GM12878 (cell line): ENCODE data around the gene ARID4B. TPM values are rescaled to one million over a fixed set of nuclear protein-coding genes. Genes with fewer than 3 reads are reported as not detected.

Experiments used
- ATAC-seq: fragments of 200-7000 bp; cut with Tn5 transposase; 3 replicates; pipeline ENCODE4 v1.9.1; 2020; ENCODE audit warnings: mild to moderate bottlenecking, moderate library complexity
- BruUV-seq: library from RNA; stranded (reverse); fragments of 400-500 nt; replicated peaks from 2 replicates; lab custom pipeline; 2021; lab: Mats Ljungman, UMichigan
- CTCF ChIA-PET: fragments of 300-600 bp; sonication (Branson Sonifier 250); formaldehyde crosslinking; extraction: SDS; loops from one replicate; lab custom pipeline; 2021; ENCODE audit warnings: inconsistent platforms; lab: Yijun Ruan, JAX
- POLR2A ChIA-PET: fragments of 350-600 bp; formaldehyde crosslinking; extraction: SDS; loops from one replicate; lab custom pipeline; 2021; ENCODE audit warnings: inconsistent platforms; lab: Charles Lee
- RAD21 ChIA-PET: fragments of 300-600 bp; sonication (Branson Sonifier 250); formaldehyde crosslinking; loops from one replicate; lab custom pipeline; 2023; ENCODE audit warnings: antibody characterized with exemption; ENCODE audit not compliant: unreplicated experiment; lab: Charles Lee
- SMC1A ChIA-PET: fragments of 300-600 bp; sonication (Branson Sonifier 250); formaldehyde crosslinking; loops from one replicate; lab custom pipeline; 2023; ENCODE audit not compliant: unreplicated experiment, uncharacterized antibody; lab: Charles Lee
- DNase-seq: peaks from one replicate; pipeline ENCODE4 v3.0.0-alpha.2; 2011; ENCODE audit warnings: low read depth, low spot score
- FAIRE-seq: peaks from 3 replicates; lab custom pipeline; 2011; peaks lifted over from hg19 to GRCh38; lab: Jason Lieb, UNC
- H2AFZ ChIP-seq: 2 replicates; pipeline ENCODE4 v1.6.0; 2011; ENCODE audit warnings: low read depth, low read length, control low read depth; ENCODE audit not compliant: control insufficient read depth
- H3K27ac ChIP-seq: 2 replicates; pipeline ENCODE4 v1.5.1; 2011; ENCODE audit warnings: control low read depth; ENCODE audit not compliant: control insufficient read depth, insufficient read depth
- H3K27me3 ChIP-seq, 2 experiments: replicated peaks in 1 of 2; 2 replicates each; pipeline versions ENCODE4 v1.6.0 to v1.6.1; 2011; ENCODE audit warnings: low read length in 1 of 2; ENCODE audit not compliant: control insufficient read depth in 2 of 2, insufficient read depth in 2 of 2
- H3K36me3 ChIP-seq, 2 experiments: 2 replicates each; pipeline ENCODE4 v1.5.1; 2011; ENCODE audit warnings: low read length in 1 of 2; ENCODE audit not compliant: control insufficient read depth in 2 of 2, insufficient read depth in 2 of 2
- H3K4me1 ChIP-seq: 2 replicates; pipeline ENCODE4 v1.6.1; 2011; ENCODE audit warnings: mild to moderate bottlenecking, low read length, moderate library complexity, mixed read lengths; ENCODE audit not compliant: control insufficient read depth, insufficient read depth
- H3K4me2 ChIP-seq: 2 replicates; pipeline ENCODE4 v1.6.0; 2011; ENCODE audit warnings: control low read depth; ENCODE audit not compliant: control insufficient read depth, insufficient read depth
- H3K4me3 ChIP-seq: fragments of 200-600 bp; sonication (generic); 2 replicates; pipeline ENCODE4 v1.5.1; 2016
- H3K79me2 ChIP-seq: 2 replicates; pipeline ENCODE4 v1.6.0; 2011; ENCODE audit warnings: low read length; ENCODE audit not compliant: control insufficient read depth, insufficient read depth
- H3K9ac ChIP-seq: 2 replicates; pipeline ENCODE4 v1.8.0; 2011; ENCODE audit warnings: low read length, control low read depth, mixed read lengths; ENCODE audit not compliant: control insufficient read depth, insufficient read depth
- H3K9me3 ChIP-seq: replicated peaks from 3 replicates; pipeline ENCODE4 v1.5.1; 2011; ENCODE audit warnings: mild to moderate bottlenecking, low read length; ENCODE audit not compliant: control insufficient read depth, insufficient read depth
- H4K20me1 ChIP-seq: 2 replicates; pipeline ENCODE4 v1.6.0; 2011; ENCODE audit not compliant: control insufficient read depth, insufficient read depth
- HDAC6 ChIP-seq: fragments of 200-600 bp; sonication (generic); IDR thresholded peaks from one replicate; pipeline ENCODE4 v1.8.0; 2017; ENCODE audit warnings: antibody characterized with exemption; ENCODE audit not compliant: unreplicated experiment
- MYB ChIP-seq: fragments of 150-350 bp; IDR thresholded peaks from 2 replicates; pipeline ENCODE4 v1.6.1; 2014; ENCODE audit warnings: mild to moderate bottlenecking, low read depth, low read length, borderline replicate concordance
- RELA ChIP-seq: fragments of 450-650 bp; IDR thresholded peaks from 2 replicates; pipeline ENCODE4 v1.8.0; 2014; ENCODE audit warnings: borderline replicate concordance; ENCODE audit not compliant: partially characterized antibody
- ZNF274 ChIP-seq: IDR thresholded peaks from one replicate; pipeline ENCODE4 v1.8.0; 2011; ENCODE audit not compliant: insufficient read length, insufficient read depth
- WGBS: methylation state at CpG from one replicate; pipeline ENCODE4 v1.1.6; 2016; ENCODE audit warnings: low lambda C conversion rate; ENCODE audit not compliant: insufficient replicate concordance, insufficient coverage; ENCODE audit errors: missing lambda C conversion rate; 5-methylcytosine and 5-hydroxymethylcytosine counted together
- in situ Hi-C: fragments of 300-500 bp; cut with MboI; formaldehyde crosslinking; loops from 9 replicates; pipeline ENCODE4 v1.14.3; 2018; ENCODE audit warnings: mixed read lengths
- intact Hi-C: fragments of 100-400 bp; cut with micrococcal nuclease; formaldehyde crosslinking; loops from one replicate; pipeline ENCODE4 v1.14.2; 2022; ENCODE audit not compliant: unreplicated experiment
- microRNA-seq: library from miRNA; unstranded; fragments of <30 nt; microRNA quantifications from one replicate; pipeline ENCODE4, GENCODE V29; 2018
- polyA plus RNA-seq, 11 experiments: library from polyadenylated mRNA; depleted of rRNA in 4 of 11; unstranded in 6 of 11; stranded (reverse) in 5 of 11; fragments of >200 nt; fragmentation: Nextera tagmentation in 4 of 11; fragmentation: Illumina TruSeq in 1 of 11; extraction: Ambion mirVana in 4 of 11; extraction: Trizol in 1 of 11; gene quantifications; 1 replicate in 1 of 11; 2 replicates in 10 of 11; pipeline versions ENCODE4 v1.2.1 to v1.2.3, GENCODE V29; 2011 to 2016; ENCODE audit warnings: inconsistent platforms in 2 of 11, missing spikeins in 2 of 11, low read depth in 1 of 11
- small RNA-seq: library from RNA; depleted of rRNA; stranded (forward); fragments of <200 nt; gene quantifications from one replicate; pipeline ENCODE3, GENCODE V24; 2014
- total RNA-seq, 4 experiments: library from RNA; depleted of rRNA in 3 of 4; stranded (reverse); fragments of >200 nt in 3 of 4; fragmentation: Illumina TruSeq in 1 of 4; extraction: Trizol in 1 of 4; gene quantifications; 2 replicates each; pipeline versions ENCODE4 v1.2.1 to v1.2.3, GENCODE V29; 2013 to 2021

Gene ARID4B
- total and polyA plus RNA-seq, 10 of the 15 experiments (the other 5 are each of a cell fraction or from before 2014, with no cell fraction given) = 13.6 to 39.1 (median 28.0) TPM

DNA sequence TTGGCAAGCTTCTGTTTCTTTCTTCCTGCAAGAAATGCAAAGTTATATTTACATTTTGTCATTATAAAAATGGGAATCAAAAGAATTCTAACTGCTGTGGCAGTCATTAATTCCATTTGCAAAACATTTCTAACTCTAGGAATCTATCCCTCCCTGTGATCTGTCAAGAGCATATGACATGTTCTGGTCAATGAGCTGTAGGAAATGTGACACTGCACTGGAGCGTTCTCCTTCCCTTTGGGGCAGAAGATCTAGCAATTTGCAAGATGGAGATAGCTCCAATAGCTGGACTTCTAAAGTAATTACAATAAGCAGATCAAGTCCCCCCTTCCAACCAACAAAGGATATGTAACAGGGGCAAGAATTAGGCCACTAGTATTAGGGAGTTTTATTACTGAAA lies 205.6 kb downstream of the ARID4B start:
- WGBS = 85% methylated on average over 1 of the region's 1 CpG
- FAIRE-seq (no peak), DNase-seq (no peak), ATAC-seq (peak; percentile 41)
- ChIA-PET POLR2A (interaction anchor here (1.2 to 1.6 kb wide), 5 partner anchors 11 to 131 kb away, joined by 3 to 11 read pairs (median 3); no protein-coding TSS in a partner anchor), CTCF (interaction anchor here (0.6 to 7.3 kb wide), 8 partner anchors 9 to 623 kb away, joined by 3 to 64 read pairs (median 4); no protein-coding TSS in a partner anchor), RAD21 (interaction anchor here (1.0 to 4.2 kb wide), 10 partner anchors 9 to 623 kb away, joined by 3 to 30 read pairs (median 4); partner anchors contain the start of gene RBM34), SMC1A (interaction anchor here (0.7 to 2.4 kb wide), 11 partner anchors 11 to 635 kb away, joined by 3 to 15 read pairs (median 4); no protein-coding TSS in a partner anchor)
- no peaks in the 10 kb centered on the region for H3K9me3 ChIP-seq
- H2AFZ ChIP-seq = no peak overlapping the region
- H4K20me1 ChIP-seq = no peaks in the 10 kb centered on the region
- peaks cover 77% of the 10 kb centered on the region for H3K79me2 ChIP-seq
- no peaks in the 10 kb centered on the region for H3K4me1 ChIP-seq
- in situ Hi-C loops (no loop called here), intact Hi-C loops (no loop called here)
- no TSS peak for BruUV-seq
- no peak for TF ChIP-seq ZNF274
- no peak for TF ChIP-seq RELA
- TF ChIP-seq MYB = no peak
- no peak for TF ChIP-seq HDAC6
- no peak overlapping the region for H3K9ac ChIP-seq
- no peak overlapping the region for H3K27ac ChIP-seq
- H3K4me2 ChIP-seq = peak overlapping the region; percentile 50; the same call in 1 of the 2 replicates
- H3K27me3 ChIP-seq = no peaks in the 10 kb centered on the region
- H3K4me3 ChIP-seq = peak overlapping the region; percentile 3; the same call in 1 of the 2 replicates
- peaks cover 4 to 32% of the 10 kb centered on the region in 2 experiments for H3K36me3 ChIP-seq

Small RNAs within 50 kb of the gene (microRNA-seq; reads per million reads assigned to microRNA genes)
- gene MIR4753 = 0.75 reads per million

Small RNAs within 50 kb of the gene (small RNA-seq; reads per million reads assigned to genes)
- gene AL391994.1 (not detected), gene MIR4753 (0.12 reads per million), gene SNORA14B (1.7 reads per million, percentile 54 among the genes with 10 or more reads in this experiment)

Other genes with a start within 250 kb of the ARID4B start
- gene TOMM20, start 199.3 kb downstream of the ARID4B start, total RNA-seq (2014; rRNA removed) = 75.1 and 89.7 TPM in 2 replicates
- 58.8 and 59.9 TPM in 2 replicates for gene TOMM20, start 199.3 kb downstream of the ARID4B start, total RNA-seq (2014; rRNA removed; fragmentation: Illumina TruSeq; extraction: Trizol)
- gene TOMM20, start 199.3 kb downstream of the ARID4B start, total RNA-seq (2021) = 120 and 125 TPM in 2 replicates
- 138 and 178 TPM in 2 replicates for gene TOMM20, start 199.3 kb downstream of the ARID4B start, polyA plus RNA-seq (2011; rRNA removed)
- 95.3 and 116 TPM in 2 replicates for gene TOMM20, start 199.3 kb downstream of the ARID4B start, polyA plus RNA-seq (2014; fragmentation: Illumina TruSeq; extraction: Trizol)
- gene TOMM20, start 199.3 kb downstream of the ARID4B start, polyA plus RNA-seq (2014; fragmentation: Nextera tagmentation; extraction: Ambion mirVana) = 10 to 100 TPM; 39.8 to 60.1 TPM
- gene TOMM20, start 199.3 kb downstream of the ARID4B start, polyA plus RNA-seq (2014; rRNA removed) = 58.2 and 66.2 TPM in 2 replicates
- gene TOMM20, start 199.3 kb downstream of the ARID4B start, polyA plus RNA-seq (2016; fragmentation: Nextera tagmentation; extraction: Ambion mirVana) = 10 to 100 TPM; 68.4 to 71.9 TPM
- gene RBM34, start 166.9 kb downstream of the ARID4B start, total RNA-seq (2014; rRNA removed) = 61.2 and 83.5 TPM in 2 replicates
- gene RBM34, start 166.9 kb downstream of the ARID4B start, total RNA-seq (2014; rRNA removed; fragmentation: Illumina TruSeq; extraction: Trizol) = 119 and 132 TPM in 2 replicates
- gene RBM34, start 166.9 kb downstream of the ARID4B start, total RNA-seq (2021) = 89.2 and 95.2 TPM in 2 replicates
- gene RBM34, start 166.9 kb downstream of the ARID4B start, polyA plus RNA-seq (2011; rRNA removed) = 55.7 and 103 TPM in 2 replicates
- 89.9 and 127 TPM in 2 replicates for gene RBM34, start 166.9 kb downstream of the ARID4B start, polyA plus RNA-seq (2014; fragmentation: Illumina TruSeq; extraction: Trizol)
- 100 to 1,000 TPM in 1 of 2 experiments, 10 to 100 TPM in 1; 98.2 to 124 TPM for gene RBM34, start 166.9 kb downstream of the ARID4B start, polyA plus RNA-seq (2014; fragmentation: Nextera tagmentation; extraction: Ambion mirVana)
- 46.4 and 56.0 TPM in 2 replicates for gene RBM34, start 166.9 kb downstream of the ARID4B start, polyA plus RNA-seq (2014; rRNA removed)
- gene RBM34, start 166.9 kb downstream of the ARID4B start, polyA plus RNA-seq (2016; fragmentation: Nextera tagmentation; extraction: Ambion mirVana) = 100 to 1,000 TPM; 119 to 130 TPM
- 14.2 and 15.1 TPM in 2 replicates for gene GGPS1, start 391 bp upstream of the ARID4B start, total RNA-seq (2014; rRNA removed)
- gene GGPS1, start 391 bp upstream of the ARID4B start, total RNA-seq (2014; rRNA removed; fragmentation: Illumina TruSeq; extraction: Trizol) = 15.7 TPM in 2 replicates
- gene GGPS1, start 391 bp upstream of the ARID4B start, total RNA-seq (2021) = 19.6 and 21.3 TPM in 2 replicates
- gene GGPS1, start 391 bp upstream of the ARID4B start, polyA plus RNA-seq (2011; rRNA removed) = 33.5 and 48.5 TPM in 2 replicates
- gene GGPS1, start 391 bp upstream of the ARID4B start, polyA plus RNA-seq (2014; fragmentation: Illumina TruSeq; extraction: Trizol) = 23.3 and 24.7 TPM in 2 replicates
- 10 to 100 TPM; 28.9 to 36.0 TPM for gene GGPS1, start 391 bp upstream of the ARID4B start, polyA plus RNA-seq (2014; fragmentation: Nextera tagmentation; extraction: Ambion mirVana)
- gene GGPS1, start 391 bp upstream of the ARID4B start, polyA plus RNA-seq (2014; rRNA removed) = 17.3 and 19.4 TPM in 2 replicates
- 10 to 100 TPM; 25.8 to 29.2 TPM for gene GGPS1, start 391 bp upstream of the ARID4B start, polyA plus RNA-seq (2016; fragmentation: Nextera tagmentation; extraction: Ambion mirVana)
- 25.3 and 26.1 TPM in 2 replicates for gene TBCE, start 39.2 kb upstream of the ARID4B start, total RNA-seq (2014; rRNA removed)
- gene TBCE, start 39.2 kb upstream of the ARID4B start, total RNA-seq (2014; rRNA removed; fragmentation: Illumina TruSeq; extraction: Trizol) = 32.7 and 34.0 TPM in 2 replicates
- gene TBCE, start 39.2 kb upstream of the ARID4B start, total RNA-seq (2021) = 19.7 and 22.7 TPM in 2 replicates
- gene TBCE, start 39.2 kb upstream of the ARID4B start, polyA plus RNA-seq (2011; rRNA removed) = 30.6 and 36.6 TPM in 2 replicates
- gene TBCE, start 39.2 kb upstream of the ARID4B start, polyA plus RNA-seq (2014; fragmentation: Illumina TruSeq; extraction: Trizol) = 31.0 and 46.5 TPM in 2 replicates
- 10 to 100 TPM; 22.7 to 27.8 TPM for gene TBCE, start 39.2 kb upstream of the ARID4B start, polyA plus RNA-seq (2014; fragmentation: Nextera tagmentation; extraction: Ambion mirVana)
- gene TBCE, start 39.2 kb upstream of the ARID4B start, polyA plus RNA-seq (2014; rRNA removed) = 24.2 and 26.3 TPM in 2 replicates
- 10 to 100 TPM; 39.3 to 48.7 TPM for gene TBCE, start 39.2 kb upstream of the ARID4B start, polyA plus RNA-seq (2016; fragmentation: Nextera tagmentation; extraction: Ambion mirVana)
- 14.5 and 21.7 TPM in 2 replicates for gene B3GALNT2, start 176.3 kb upstream of the ARID4B start, total RNA-seq (2014; rRNA removed)
- gene B3GALNT2, start 176.3 kb upstream of the ARID4B start, total RNA-seq (2014; rRNA removed; fragmentation: Illumina TruSeq; extraction: Trizol) = 19.4 and 21.4 TPM in 2 replicates
- 15.6 and 16.8 TPM in 2 replicates for gene B3GALNT2, start 176.3 kb upstream of the ARID4B start, total RNA-seq (2021)
- gene B3GALNT2, start 176.3 kb upstream of the ARID4B start, polyA plus RNA-seq (2011; rRNA removed) = 19.7 and 24.1 TPM in 2 replicates
- gene B3GALNT2, start 176.3 kb upstream of the ARID4B start, polyA plus RNA-seq (2014; fragmentation: Illumina TruSeq; extraction: Trizol) = 12.5 and 19.6 TPM in 2 replicates
- gene B3GALNT2, start 176.3 kb upstream of the ARID4B start, polyA plus RNA-seq (2014; fragmentation: Nextera tagmentation; extraction: Ambion mirVana) = 1 to 10 TPM in 1 of 2 experiments, under 1 TPM in 1; 0.77 to 1.5 TPM
- 11.9 and 13.0 TPM in 2 replicates for gene B3GALNT2, start 176.3 kb upstream of the ARID4B start, polyA plus RNA-seq (2014; rRNA removed)
- gene B3GALNT2, start 176.3 kb upstream of the ARID4B start, polyA plus RNA-seq (2016; fragmentation: Nextera tagmentation; extraction: Ambion mirVana) = 10 to 100 TPM; 12.2 to 12.9 TPM